IMR-90 (cell line): ENCODE results near the gene CELA1. TPM values are rescaled to one million over a fixed set of nuclear protein-coding genes. Genes with fewer than 3 reads are reported as not detected.
A peak's percentile ranks its signal among the peaks of the same experiment; 100 is the strongest.

Experiments used
- ATAC-seq: fragments of 200-7000 bp; cut with Tn5 transposase; 2 replicates; pipeline ENCODE4 v1.9.1; 2020; ENCODE audit warnings: low read depth, mild to moderate bottlenecking, moderate library complexity
- BruUV-seq: library from RNA; stranded (reverse); fragments of 400-500 nt; replicated peaks from 2 replicates; lab custom pipeline; 2021; lab: Mats Ljungman, UMichigan
- CTCF ChIA-PET: fragments of 300-600 bp; formaldehyde crosslinking; extraction: SDS; loops from one replicate; lab custom pipeline; 2021; ENCODE audit warnings: antibody characterized with exemption; lab: Yijun Ruan, JAX
- POLR2A ChIA-PET: fragments of 300-600 bp; sonication (Branson Sonifier 250); formaldehyde crosslinking; loops from one replicate; lab custom pipeline; 2022; ENCODE audit warnings: antibody characterized with exemption; ENCODE audit not compliant: unreplicated experiment; lab: Charles Lee
- DNase-seq: peaks from one replicate; pipeline ENCODE4 v3.0.0; 2013
- H2AFZ ChIP-seq: replicated peaks from 2 replicates; pipeline ENCODE3; 2013; ENCODE audit warnings: low read length, mild to moderate bottlenecking; ENCODE audit not compliant: poor library complexity
- H2AK5ac ChIP-seq: 2 replicates; pipeline ENCODE4 v1.6.1; 2013; ENCODE audit warnings: low read depth, low read length, inconsistent platforms
- H2AK9ac ChIP-seq: replicated peaks from 2 replicates; pipeline ENCODE3; 2013; ENCODE audit warnings: mild to moderate bottlenecking, low read depth, low read length, moderate library complexity; ENCODE audit not compliant: poor library complexity
- H2BK120ac ChIP-seq: 2 replicates; pipeline ENCODE4 v1.6.1; 2013; ENCODE audit warnings: low read depth, low read length, inconsistent platforms
- H2BK15ac ChIP-seq: 3 replicates; pipeline ENCODE4 v1.6.1; 2013; ENCODE audit warnings: low read depth, low read length, inconsistent platforms
- H2BK20ac ChIP-seq: 2 replicates; pipeline ENCODE4 v1.6.1; 2013; ENCODE audit warnings: low read depth, mild to moderate bottlenecking, inconsistent platforms, low read length, moderate library complexity
- H2BK5ac ChIP-seq: 2 replicates; pipeline ENCODE4 v1.6.1; 2013; ENCODE audit warnings: mild to moderate bottlenecking, low read depth, low read length, inconsistent platforms; ENCODE audit not compliant: poor library complexity, severe bottlenecking
- H3K14ac ChIP-seq: replicated peaks from 2 replicates; pipeline ENCODE4 v1.6.1; 2013; ENCODE audit warnings: low read depth, low read length, inconsistent platforms
- H3K18ac ChIP-seq: 2 replicates; pipeline ENCODE4 v1.6.1; 2013; ENCODE audit warnings: low read depth, low read length, control low read depth
- H3K23ac ChIP-seq: 2 replicates; pipeline ENCODE4 v1.6.1; 2013; ENCODE audit warnings: low read depth, low read length, inconsistent platforms
- H3K27ac ChIP-seq: 2 replicates; pipeline ENCODE4 v1.5.1; 2013; ENCODE audit warnings: mild to moderate bottlenecking, control low read depth, low read length; ENCODE audit not compliant: insufficient read depth
- H3K27me3 ChIP-seq: 2 replicates; pipeline ENCODE4 v1.6.1; 2013; ENCODE audit warnings: low read length; ENCODE audit not compliant: control insufficient read depth, insufficient read depth
- H3K36me3 ChIP-seq: 2 replicates; pipeline ENCODE4 v1.6.1; 2013; ENCODE audit warnings: low read length, mixed read lengths; ENCODE audit not compliant: control insufficient read depth, insufficient read depth
- H3K4ac ChIP-seq: 2 replicates; pipeline ENCODE4 v1.6.1; 2013; ENCODE audit warnings: low read depth, low read length, inconsistent platforms
- H3K4me1 ChIP-seq: 2 replicates; pipeline ENCODE4 v1.6.1; 2013; ENCODE audit warnings: low read length, mixed read lengths; ENCODE audit not compliant: control insufficient read depth, insufficient read depth
- H3K4me2 ChIP-seq: 2 replicates; pipeline ENCODE4 v1.6.1; 2013; ENCODE audit warnings: low read depth, mild to moderate bottlenecking, control low read depth, low read length, moderate library complexity
- H3K4me3 ChIP-seq: 2 replicates; pipeline ENCODE4 v1.5.1; 2013; ENCODE audit warnings: low read depth, mild to moderate bottlenecking, control low read depth, low read length, moderate library complexity; ENCODE audit not compliant: insufficient read depth
- H3K56ac ChIP-seq: 2 replicates; pipeline ENCODE4 v1.6.1; 2013; ENCODE audit warnings: low read length, inconsistent platforms; ENCODE audit not compliant: insufficient read depth; ENCODE audit errors: extremely low read depth
- H3K79me1 ChIP-seq, 2 experiments: 2 replicates each; pipeline ENCODE4 v1.6.1; 2013; ENCODE audit warnings: low read length in 2 of 2, inconsistent platforms in 1 of 2, low read depth in 1 of 2
- H3K9ac ChIP-seq: 2 replicates; pipeline ENCODE4 v1.6.1; 2013; ENCODE audit warnings: low read depth, low read length, control low read depth
- H3K9me1 ChIP-seq: 2 replicates; pipeline ENCODE4 v1.6.1; 2013; ENCODE audit warnings: low read length, inconsistent platforms; ENCODE audit not compliant: insufficient read depth
- H3K9me3 ChIP-seq: 2 replicates; pipeline ENCODE4 v1.6.1; 2013; ENCODE audit warnings: low read length; ENCODE audit not compliant: control insufficient read depth, insufficient read depth
- H4K20me1 ChIP-seq: 2 replicates; pipeline ENCODE4 v1.6.1; 2013; ENCODE audit warnings: low read length, inconsistent platforms; ENCODE audit not compliant: insufficient read depth
- H4K5ac ChIP-seq: 2 replicates; pipeline ENCODE4 v1.6.1; 2013; ENCODE audit warnings: mild to moderate bottlenecking, low read depth, low read length, control low read depth
- H4K8ac ChIP-seq, 2 experiments: 2 replicates each; pipeline ENCODE4 v1.6.1; 2013; ENCODE audit warnings: low read depth in 2 of 2, low read length in 2 of 2, control low read depth in 1 of 2, inconsistent platforms in 1 of 2
- H4K91ac ChIP-seq: 2 replicates; pipeline ENCODE4 v1.6.1; 2013; ENCODE audit warnings: low read depth, low read length, inconsistent platforms; ENCODE audit not compliant: insufficient read depth
- BHLHE40 ChIP-seq: fragments of 150-350 bp; IDR thresholded peaks from 2 replicates; pipeline ENCODE4 v1.6.1; 2016; ENCODE audit warnings: mild to moderate bottlenecking, low read depth, low read length
- CEBPB ChIP-seq: IDR thresholded peaks from 2 replicates; pipeline ENCODE4 v1.6.1; 2012; ENCODE audit warnings: low read depth, low read length, improper control_type of control experiment
- CHD1 ChIP-seq: IDR thresholded peaks from 2 replicates; pipeline ENCODE4 v1.6.1; 2012; ENCODE audit warnings: low read depth, low read length, improper control_type of control experiment
- CTCF ChIP-seq: conservative IDR thresholded peaks from 2 replicates; pipeline ENCODE4 v1.5.1; 2012; ENCODE audit warnings: mild to moderate bottlenecking, low read depth, low read length, improper control_type of control experiment
- ELK1 ChIP-seq: fragments of 150-350 bp; IDR thresholded peaks from 2 replicates; pipeline ENCODE4 v1.6.1; 2016; ENCODE audit warnings: low read depth, mild to moderate bottlenecking, low read length, moderate library complexity, borderline replicate concordance
- FOS ChIP-seq: fragments of 150-350 bp; IDR thresholded peaks from 2 replicates; pipeline ENCODE4 v1.6.1; 2016; ENCODE audit warnings: low read depth, low read length
- MAFK ChIP-seq: IDR thresholded peaks from 2 replicates; pipeline ENCODE4 v1.6.1; 2012; ENCODE audit warnings: low read depth, low read length, improper control_type of control experiment
- MAZ ChIP-seq: IDR thresholded peaks from 2 replicates; pipeline ENCODE4 v1.6.1; 2012; ENCODE audit warnings: low read depth, mild to moderate bottlenecking, low read length, improper control_type of control experiment, moderate library complexity, borderline replicate concordance
- MXI1 ChIP-seq: IDR thresholded peaks from 2 replicates; pipeline ENCODE4 v1.6.1; 2012; ENCODE audit warnings: low read depth, mild to moderate bottlenecking, low read length, moderate library complexity, borderline replicate concordance
- NFE2L2 ChIP-seq: fragments of 150-350 bp; IDR thresholded peaks from 2 replicates; pipeline ENCODE4 v1.6.1; 2016; ENCODE audit warnings: low read depth, mild to moderate bottlenecking, low read length
- POLR2A ChIP-seq: IDR thresholded peaks from 2 replicates; pipeline ENCODE4 v1.6.1; 2012; ENCODE audit warnings: mild to moderate bottlenecking, low read depth, low read length
- RAD21 ChIP-seq: IDR thresholded peaks from 2 replicates; pipeline ENCODE4 v1.6.1; 2012; ENCODE audit warnings: low read length, improper control_type of control experiment
- RCOR1 ChIP-seq: IDR thresholded peaks from 2 replicates; pipeline ENCODE4 v1.6.1; 2012; ENCODE audit warnings: mild to moderate bottlenecking, low read length, improper control_type of control experiment; ENCODE audit not compliant: insufficient replicate concordance
- RFX5 ChIP-seq: IDR thresholded peaks from 2 replicates; pipeline ENCODE4 v1.8.0; 2012; ENCODE audit warnings: low read depth, mild to moderate bottlenecking, low read length, moderate library complexity
- SMC3 ChIP-seq: fragments of 150-350 bp; IDR thresholded peaks from 2 replicates; pipeline ENCODE4 v1.6.1; 2016; ENCODE audit warnings: low read depth, mild to moderate bottlenecking, antibody characterized with exemption, low read length, moderate library complexity
- WGBS, 2 experiments: methylation state at CpG; one replicate each; pipeline versions ENCODE4 v1.1.5 to v1.1.7; 2013; ENCODE audit warnings: missing lambda C conversion rate in 2 of 2; ENCODE audit not compliant: insufficient read length in 1 of 2; ENCODE audit errors: extremely low coverage in 2 of 2; 5-methylcytosine and 5-hydroxymethylcytosine counted together
- dilution Hi-C: fragments of 300-500 bp; cut with HindIII; formaldehyde crosslinking; loops from one replicate; pipeline ENCODE4 v1.14.3; 2018; ENCODE audit warnings: low sequenced_read_pairs; ENCODE audit not compliant: unreplicated experiment
- in situ Hi-C: fragments of 300-500 bp; cut with MboI; formaldehyde crosslinking; loops from 3 replicates; pipeline ENCODE4 v1.14.3; 2019; ENCODE audit warnings: low sequenced_read_pairs, inconsistent platforms, mixed read lengths
- intact Hi-C: fragments of 100-400 bp; cut with micrococcal nuclease; formaldehyde crosslinking; loops from 2 replicates; pipeline ENCODE4 v1.10.0; 2022
- polyA plus RNA-seq, 3 experiments: library from polyadenylated mRNA; depleted of rRNA; stranded (reverse); fragments of >200 nt; gene quantifications; 2 replicates each; pipeline ENCODE4 v1.2.3, GENCODE V29; 2012; ENCODE audit warnings: low replicate concordance in 1 of 3
- total RNA-seq: library from RNA; depleted of rRNA; stranded (reverse); fragments of >200 nt; gene quantifications from 2 replicates; pipeline ENCODE4 v1.2.3, GENCODE V29; 2012

The CELA1 gene
- total and polyA plus RNA-seq, 2 of the 4 experiments (the other 2 are of a cell fraction) = not detected

GRCh38 chr12:51323966-51324895, 22.2 kb downstream of the CELA1 start, which contains the start of gene BIN2:
TSS of gene BIN2 (minus strand) at chr12:51324174. CDS start at chr12:51324102, 72 bp downstream.
- BruUV-seq = no TSS peak
- H3K27ac ChIP-seq = no peak within 1 kb of the TSS
- H3K9me1 ChIP-seq = peaks cover 8% of the 10 kb centered on the region; the same call in 1 of the 2 replicates
- H3K4me1 ChIP-seq = peaks cover 9% of the 10 kb centered on the region
- no peaks in the 10 kb centered on the region for H3K36me3 ChIP-seq
- H4K20me1 ChIP-seq = no peaks in the 10 kb centered on the region
- H2BK120ac ChIP-seq = no peak within 1 kb of the TSS
- ATAC-seq (no peak), DNase-seq (no peak)
- no peaks in the 10 kb centered on the region for H3K79me1 ChIP-seq
- no peak within 1 kb of the TSS for H3K23ac ChIP-seq
- H3K4me2 ChIP-seq = no peak within 1 kb of the TSS
- intact Hi-C loops = no loop called here
- no peak within 1 kb of the TSS for H2AFZ ChIP-seq
- H3K4me3 ChIP-seq = no peak within 1 kb of the TSS
- CTCF ChIA-PET = no interaction called here
- in situ Hi-C loops = no loop called here
- no peak within 1 kb of the TSS for H3K56ac ChIP-seq
- POLR2A ChIA-PET = no interaction called here
- H2BK5ac ChIP-seq = no peak within 1 kb of the TSS
- H3K9ac ChIP-seq = no peak within 1 kb of the TSS
- H4K5ac ChIP-seq = no peak within 1 kb of the TSS
- no peak within 1 kb of the TSS for H3K4ac ChIP-seq
- no peak within 1 kb of the TSS for H4K91ac ChIP-seq
- no peak within 1 kb of the TSS for H2AK9ac ChIP-seq
- H2BK20ac ChIP-seq = no peak within 1 kb of the TSS
- H2BK15ac ChIP-seq = no peak within 1 kb of the TSS
- no peaks in the 10 kb centered on the region for H3K9me3 ChIP-seq
- H3K14ac ChIP-seq = no peak within 1 kb of the TSS
- H3K27me3 ChIP-seq = no peaks in the 10 kb centered on the region
- WGBS, 2 experiments = 95% methylated on average over 39 of the region's 60 CpGs; no CpG with 5 or more reads in 1 of the 2 experiments
- dilution Hi-C loops = no loop called here
- H4K8ac ChIP-seq = no peak within 1 kb of the TSS
- no peak within 1 kb of the TSS for H3K18ac ChIP-seq
- H2AK5ac ChIP-seq = peak within 1 kb of the TSS; percentile 24; the same call in 1 of the 2 replicates
- TF ChIP-seq MAZ = no peak
- TF ChIP-seq NFE2L2 = no peak
- no peak for TF ChIP-seq RFX5
- no peak for TF ChIP-seq CEBPB
- no peak for TF ChIP-seq BHLHE40
- no peak for TF ChIP-seq CTCF
- TF ChIP-seq RAD21 = no peak
- TF ChIP-seq FOS = no peak
- TF ChIP-seq POLR2A = no peak
- TF ChIP-seq RCOR1 = no peak
- no peak for TF ChIP-seq MAFK
- no peak for TF ChIP-seq MXI1
- TF ChIP-seq SMC3 = no peak
- no peak for TF ChIP-seq ELK1
- TF ChIP-seq CHD1 = no peak
